T1000 (cell line): ENCODE data around the gene MBNL1.
"Not testable (repeated sequence)": the region's sequence is repeated elsewhere in the genome, so short reads cannot be mapped to it uniquely, and the experiment has no call there.

Experiments used
- DNase-seq: peaks from one replicate; lab custom pipeline; 2025; ENCODE audit warnings: mixed read lengths; lab: John Stamatoyannopoulos, UW

Gene MBNL1

GRCh38 chr3:152319831-152320617 lies 51.3 kb downstream of the MBNL1 start:
- no peak for DNase-seq

DNA sequence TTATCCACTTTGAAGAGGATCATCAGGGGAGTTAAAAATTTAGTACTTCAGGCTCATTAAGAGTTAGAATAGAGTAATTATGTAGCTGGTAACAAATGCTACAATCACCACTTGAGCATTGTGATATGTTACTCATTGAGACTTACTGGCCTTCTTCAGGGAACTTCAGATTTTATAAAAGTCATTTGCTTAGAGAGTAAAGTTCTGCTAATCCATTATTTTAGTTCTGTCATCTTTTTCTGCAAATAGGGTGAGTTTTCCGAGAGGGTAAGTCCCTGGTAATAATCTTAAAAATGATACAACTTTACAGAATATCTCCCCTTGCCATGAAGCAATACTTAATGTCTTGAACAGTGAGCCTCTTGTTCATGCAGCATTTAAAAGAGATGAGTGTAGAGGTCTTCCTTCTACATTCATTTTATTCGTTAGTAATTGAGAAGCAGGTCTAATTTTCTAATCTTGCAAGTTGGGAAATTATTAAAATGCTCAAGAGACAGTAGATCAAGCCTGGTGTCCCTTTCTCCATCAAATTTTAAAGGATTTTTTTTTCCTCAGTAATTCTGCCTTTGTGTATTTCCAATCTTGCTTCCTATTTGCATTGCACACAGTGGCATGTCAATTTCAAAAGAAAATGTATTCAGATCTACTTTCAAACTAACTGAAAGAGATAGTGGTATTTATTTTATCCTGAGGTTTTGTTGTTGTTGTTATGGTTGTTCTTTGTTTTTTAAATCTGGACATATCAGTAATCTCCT lies 52.6 kb downstream of the MBNL1 start:
- DNase-seq: no peak

DNA sequence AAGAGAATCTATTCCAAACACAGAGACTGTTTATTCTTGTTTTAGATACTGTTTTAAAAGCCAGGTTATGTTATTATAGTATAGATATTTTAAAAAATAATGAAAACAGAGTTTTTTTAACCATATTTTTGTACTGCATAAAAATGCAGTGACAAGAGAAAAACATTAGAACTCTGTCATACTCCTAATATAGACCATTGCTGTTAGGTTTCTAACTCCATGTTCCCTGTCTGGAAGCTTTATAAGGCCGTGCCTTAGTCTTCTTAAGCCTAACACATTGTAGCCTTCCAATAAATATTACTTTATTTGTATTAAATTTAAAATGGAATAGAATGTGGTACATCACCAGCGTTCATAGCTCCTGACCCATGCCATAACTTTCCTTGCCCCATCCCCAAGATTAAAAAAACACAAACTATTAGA lies 53.2 kb downstream of the MBNL1 start:
- no peak for DNase-seq

- no peak for DNase-seq
These were observed 54.0 kb downstream of the MBNL1 start for GRCh38 chr3:152322756-152323155.

DNA sequence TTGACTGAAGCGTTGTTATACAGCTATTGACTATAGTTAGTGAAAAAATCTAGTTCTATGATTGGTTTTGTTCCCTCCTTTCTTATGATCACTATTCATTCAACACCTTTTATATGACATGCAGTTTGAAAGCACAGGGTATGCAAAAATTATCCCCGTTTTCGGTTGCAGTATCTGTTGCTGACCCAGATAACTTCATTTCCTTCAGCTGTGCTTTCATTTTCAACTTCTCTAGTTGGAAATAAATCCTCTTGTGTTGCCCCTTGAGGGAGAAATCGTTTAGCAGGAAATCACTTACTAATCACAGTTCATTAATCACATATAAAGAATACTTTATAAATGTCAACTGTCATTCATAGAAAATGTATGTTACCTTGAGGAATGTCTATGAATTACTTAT lies 55.1 kb downstream of the MBNL1 start:
- DNase-seq: no peak

- no peak for DNase-seq
These were observed 56.4 kb downstream of the MBNL1 start for GRCh38 chr3:152325136-152325535.

DNA sequence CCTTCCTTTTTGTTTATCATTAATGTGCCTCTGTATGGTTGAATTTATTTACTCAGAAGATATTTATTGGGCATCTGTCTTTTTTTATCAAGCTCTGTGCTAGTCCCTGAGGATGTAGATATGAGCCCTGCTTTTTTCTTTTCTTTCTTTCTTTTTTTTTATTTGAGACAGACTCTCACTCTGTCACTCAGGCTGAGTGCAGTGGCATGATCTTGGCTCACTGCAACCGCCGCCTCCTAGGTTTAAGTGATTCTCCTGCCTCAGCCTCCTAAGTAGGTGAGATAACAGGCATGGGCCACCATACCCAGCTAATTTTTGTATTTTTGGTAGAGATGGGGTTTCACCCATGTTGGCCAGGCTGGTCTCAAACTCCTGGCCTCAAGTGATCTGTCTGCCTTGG lies 58.5 kb downstream of the MBNL1 start:
- no peak for DNase-seq

DNA sequence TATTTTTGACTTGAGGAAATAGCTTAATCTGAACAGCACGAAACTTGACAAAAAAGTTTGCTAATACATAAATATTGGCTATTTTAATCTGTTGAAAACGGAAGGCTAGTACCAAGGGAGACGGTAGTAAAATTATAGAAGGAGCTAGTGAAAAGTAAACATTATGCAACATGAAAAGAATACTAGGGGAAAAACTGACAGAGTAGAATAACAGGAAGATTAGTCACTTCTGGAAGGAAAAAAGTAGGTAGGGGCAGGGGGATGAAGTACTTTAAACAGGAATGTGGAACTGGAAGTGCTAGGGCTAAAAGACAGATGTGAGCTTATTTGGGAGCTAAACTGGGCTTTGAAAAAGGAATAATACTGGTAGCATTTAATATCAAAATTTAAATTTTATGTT lies 60.1 kb downstream of the MBNL1 start:
- DNase-seq: no peak

GRCh38 chr3:152330559-152330958 lies 61.8 kb downstream of the MBNL1 start:
- DNase-seq: no peak

DNA sequence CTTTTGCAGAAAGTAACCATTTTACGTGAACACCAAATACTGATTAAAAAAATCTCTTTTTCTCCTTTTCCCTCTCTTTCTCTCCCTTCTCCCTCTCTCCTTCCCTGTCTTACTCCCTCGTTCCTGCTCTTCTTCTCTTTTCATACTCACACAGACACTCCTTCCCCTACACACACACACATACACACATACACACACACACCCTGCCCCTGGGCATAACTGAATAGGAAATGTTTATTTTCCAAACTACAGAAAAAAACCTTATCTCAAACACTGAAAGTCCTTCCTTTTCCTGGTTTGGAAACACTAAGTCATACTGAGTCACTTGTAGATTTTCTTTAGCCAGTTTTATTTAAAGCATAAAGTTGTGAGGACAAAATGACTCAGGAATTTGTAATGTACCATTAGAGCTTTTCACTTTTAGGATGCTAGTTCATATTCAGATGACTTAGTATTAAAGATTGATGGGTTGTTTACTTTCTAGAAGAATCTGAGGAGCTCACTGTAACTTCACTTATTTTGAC lies 62.4 kb downstream of the MBNL1 start:
- DNase-seq: no peak

DNA sequence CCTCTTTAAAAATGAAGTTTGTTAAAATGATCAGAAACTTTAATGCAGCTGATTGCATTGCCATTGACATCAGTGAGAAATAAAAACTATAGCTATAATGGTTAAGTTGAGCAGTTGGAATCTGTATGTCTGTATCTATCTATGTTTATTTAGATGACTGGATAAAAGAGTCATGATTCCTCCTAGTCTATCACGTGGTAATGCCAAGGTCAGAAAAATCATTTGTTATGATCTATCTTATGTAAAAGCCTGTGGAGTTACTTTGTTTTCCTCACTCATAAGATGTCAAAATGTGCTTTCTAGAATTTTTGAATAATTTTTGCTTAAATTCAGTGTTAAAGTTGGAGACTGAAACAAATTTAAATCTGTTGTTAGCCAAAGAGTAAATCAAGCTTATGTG lies 63.3 kb downstream of the MBNL1 start:
- no peak for DNase-seq

DNA sequence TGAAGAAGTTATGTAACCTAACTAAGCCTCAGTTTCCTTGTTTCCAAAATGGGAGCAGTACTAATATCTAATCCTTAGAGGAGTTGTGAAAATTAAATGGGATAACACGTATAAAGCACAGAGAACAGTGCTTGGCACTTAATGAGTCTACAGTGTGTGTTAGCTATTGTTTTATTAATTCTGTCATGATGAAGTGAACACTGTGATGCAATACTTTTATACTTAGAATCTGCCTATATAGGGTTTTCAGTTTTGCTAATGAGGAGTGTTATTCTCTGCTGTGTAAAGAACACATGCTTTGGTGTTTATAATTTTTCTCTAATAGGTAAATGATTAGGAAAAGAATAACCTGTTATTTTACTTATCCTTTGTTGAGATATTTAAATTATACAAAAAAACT lies 65.2 kb downstream of the MBNL1 start:
- no peak for DNase-seq

- no peak for DNase-seq
These were observed 66.0 kb downstream of the MBNL1 start for GRCh38 chr3:152334761-152335160.

DNA sequence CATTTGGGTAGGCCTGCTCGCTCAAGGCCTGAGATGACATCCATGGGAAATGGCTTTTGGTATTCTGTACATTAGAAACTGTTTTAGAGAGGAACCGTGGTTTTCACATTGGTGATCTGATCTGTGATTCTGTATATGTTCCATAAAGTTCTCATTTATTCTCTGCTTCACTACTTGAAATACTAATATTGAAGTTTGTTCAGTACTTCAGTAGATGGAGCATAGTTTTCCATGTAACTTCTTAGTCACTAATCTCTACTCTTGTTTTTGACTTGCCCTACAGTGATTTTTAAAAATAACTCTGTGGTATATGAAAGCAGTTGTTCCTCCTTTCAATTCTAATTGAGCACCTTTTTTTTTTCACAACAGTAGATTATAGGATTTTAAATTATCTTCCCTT lies 66.5 kb downstream of the MBNL1 start:
- no peak for DNase-seq

DNA sequence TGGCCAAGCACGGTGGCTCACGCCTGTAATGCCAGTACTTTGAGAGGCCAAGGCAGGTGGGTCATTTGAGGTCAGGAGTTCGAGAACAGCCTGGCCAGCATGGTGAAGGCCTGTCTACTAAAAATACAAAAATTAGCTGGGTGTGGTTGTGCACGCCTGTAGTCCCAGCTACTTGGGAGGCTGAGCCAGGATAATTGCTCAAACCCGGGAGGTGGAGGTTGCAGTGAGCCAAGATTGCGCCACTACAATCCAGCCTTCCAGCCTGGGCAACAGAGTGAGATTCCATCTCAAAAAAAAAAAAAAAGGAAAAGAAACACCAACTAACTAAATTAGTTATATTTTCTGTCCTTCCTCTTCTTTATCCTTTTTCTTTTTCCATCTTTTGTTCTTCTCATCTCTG lies 68.6 kb downstream of the MBNL1 start:
- not testable (repeated sequence) for DNase-seq

GRCh38 chr3:152338159-152338720 lies 69.5 kb downstream of the MBNL1 start:
- no peak for DNase-seq

GRCh38 chr3:152339881-152340505 lies 71.3 kb downstream of the MBNL1 start:
- no peak for DNase-seq

GRCh38 chr3:152345233-152345632 lies 76.5 kb downstream of the MBNL1 start:
- DNase-seq: no peak

DNA sequence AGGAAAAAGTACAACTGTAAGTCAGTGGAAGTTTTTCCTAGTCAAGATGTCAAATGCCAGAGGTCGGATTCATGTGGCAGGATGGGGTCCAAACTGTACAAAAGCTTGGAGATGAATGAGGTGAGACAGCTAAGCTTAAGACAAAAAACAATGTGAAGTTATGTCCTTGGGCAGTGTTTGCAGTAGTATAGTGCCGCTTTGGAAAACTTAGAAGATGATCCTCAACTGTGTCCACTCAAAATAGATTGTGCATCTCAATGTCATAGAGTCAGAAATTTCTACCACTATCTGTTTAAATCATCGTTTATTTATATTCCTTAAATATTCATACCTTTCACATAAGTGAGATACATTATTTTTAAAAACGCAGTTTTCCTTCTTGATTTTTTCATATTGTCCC lies 77.3 kb downstream of the MBNL1 start:
- no peak for DNase-seq

- no peak for DNase-seq
These were observed 78.0 kb downstream of the MBNL1 start for GRCh38 chr3:152346740-152347139.

- no peak for DNase-seq
These were observed 79.9 kb downstream of the MBNL1 start for GRCh38 chr3:152348436-152349177.

- DNase-seq: no peak
These were observed 80.7 kb downstream of the MBNL1 start for GRCh38 chr3:152349392-152349791.
